GM18507 (cell line): ENCODE results near the gene JCAD.
"Not testable (repeated sequence)": the region's sequence is repeated elsewhere in the genome, so short reads cannot be mapped to it uniquely, and the experiment has no call there.

Experiments
- DNase-seq: peaks from one replicate; pipeline ENCODE4 v3.0.0; 2011; ENCODE audit warnings: low read depth; ENCODE audit not compliant: insufficient read length; ENCODE audit errors: extremely low spot score
- FAIRE-seq: peaks from 2 replicates; lab custom pipeline; 2011; peaks lifted over from hg19 to GRCh38; lab: Jason Lieb, UNC

Gene JCAD

DNA sequence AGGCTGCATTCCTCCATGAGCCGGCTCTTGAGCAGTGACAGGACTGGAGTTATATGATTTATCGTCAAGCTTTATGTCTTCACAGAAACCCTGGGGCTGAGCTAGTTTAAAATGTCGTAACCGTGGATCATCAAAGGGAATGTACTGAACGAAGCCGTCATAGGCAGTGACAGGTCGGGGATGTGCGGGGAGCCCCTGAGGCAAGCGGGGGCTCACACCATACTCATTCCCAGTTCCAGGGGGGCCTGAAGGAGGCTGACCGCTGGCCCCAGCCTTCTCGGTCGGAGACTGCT lies 30.7 kb downstream of the JCAD start:
- no peak for DNase-seq
- no peak for FAIRE-seq

DNA sequence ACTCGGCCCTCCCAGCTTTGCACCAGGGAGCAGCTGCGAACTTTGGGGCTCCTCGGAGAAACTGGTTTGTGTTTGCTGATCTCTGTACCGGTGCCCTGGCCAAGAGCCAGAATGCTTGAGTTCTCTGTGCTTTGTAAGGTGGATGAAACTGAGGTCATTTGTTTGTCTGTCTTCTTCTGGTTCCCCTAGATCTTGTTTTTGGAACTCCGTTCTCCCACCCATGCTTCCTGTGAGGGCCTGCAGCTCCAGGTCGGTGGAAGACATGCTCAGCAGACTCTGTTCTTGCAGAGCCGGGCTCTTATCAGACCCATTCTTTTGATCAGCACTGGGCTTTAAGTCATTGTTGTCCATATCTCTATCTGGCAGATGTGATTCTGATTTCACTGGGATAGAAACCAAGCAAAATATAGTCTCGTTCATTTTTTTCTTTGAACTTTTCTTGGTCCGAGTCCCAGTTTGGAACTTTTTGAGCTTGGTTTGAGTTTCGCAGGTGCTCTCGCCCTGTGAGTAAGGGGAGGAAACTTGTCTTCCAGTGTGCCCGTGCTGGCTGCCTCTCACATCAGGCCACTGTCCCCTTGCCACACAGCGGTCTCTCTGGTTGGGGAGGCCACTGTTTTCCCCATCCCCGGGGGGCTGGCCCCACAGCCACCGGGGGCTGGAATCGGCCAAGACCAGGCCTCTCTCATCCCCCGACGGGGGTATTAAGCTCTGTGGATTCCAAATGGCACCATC lies 31.2 kb downstream of the JCAD start:
- no peak for DNase-seq
- no peak for FAIRE-seq

DNA sequence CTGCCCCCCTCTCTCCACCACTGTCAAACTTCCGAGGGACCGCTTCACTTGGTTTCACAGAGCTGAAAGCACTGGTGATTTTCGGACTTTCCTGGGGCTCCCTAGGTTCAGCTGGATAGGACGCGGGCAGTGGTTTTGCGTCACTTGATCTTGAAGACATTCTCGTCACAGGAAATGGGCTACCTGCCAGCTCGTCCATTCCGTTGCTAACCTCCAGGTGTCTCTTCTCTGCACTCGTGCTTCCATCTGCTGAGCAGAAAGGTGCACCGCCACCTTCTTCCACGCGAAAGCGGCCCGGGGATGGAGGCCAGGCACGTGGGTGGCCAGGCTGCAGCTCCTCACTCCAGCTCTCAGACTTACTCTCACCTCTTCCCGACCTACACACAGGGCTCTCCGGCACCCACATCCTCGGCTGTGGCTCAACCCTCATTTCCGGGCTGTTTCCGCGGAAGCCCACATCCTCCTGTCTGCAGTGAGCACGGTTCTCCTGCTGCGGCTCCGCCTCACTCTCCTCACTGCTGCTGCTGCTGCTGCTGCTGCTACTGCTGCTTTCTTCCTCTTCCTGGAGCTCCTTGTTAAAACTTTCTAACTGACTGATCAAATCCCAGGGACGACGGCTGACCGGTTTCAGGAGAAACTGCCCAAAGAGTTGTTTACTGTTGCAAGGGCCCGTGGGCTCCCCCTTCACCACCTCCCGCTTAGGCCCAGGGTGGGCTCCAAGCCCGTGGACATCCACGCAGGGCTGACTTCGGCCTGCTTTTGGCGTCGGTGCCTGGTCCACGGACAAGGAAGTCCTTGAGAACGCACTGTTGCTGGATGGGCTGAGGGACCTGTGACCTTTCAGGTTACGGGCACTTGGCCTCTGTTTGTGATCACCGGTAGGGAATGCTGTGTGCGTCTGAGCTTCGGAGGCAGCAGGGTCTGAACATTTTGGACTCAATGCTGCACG lies 32.1 kb downstream of the JCAD start:
- FAIRE-seq (peak; percentile 91), DNase-seq (peak; percentile 62)

DNA sequence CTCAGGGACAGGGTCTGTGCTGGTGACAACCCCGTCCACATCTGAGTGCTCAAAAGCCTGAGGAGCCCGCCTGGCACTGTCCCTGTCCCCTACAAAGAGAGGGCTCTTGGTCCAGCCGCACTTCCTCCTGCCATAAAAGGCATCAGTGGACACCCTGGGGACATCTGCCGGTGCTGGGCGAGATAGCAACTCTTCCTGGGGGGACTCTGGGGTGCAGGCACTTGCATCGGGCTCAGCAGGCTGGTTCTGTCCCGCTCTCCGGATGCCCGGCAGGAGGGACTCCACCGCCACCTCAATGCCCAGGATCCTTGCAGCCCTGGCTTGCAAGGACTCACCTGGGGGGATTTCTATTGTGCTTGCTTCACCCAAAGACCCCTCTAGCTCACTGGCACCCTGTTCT lies 32.8 kb downstream of the JCAD start:
- FAIRE-seq (no peak), DNase-seq (no peak)

DNA sequence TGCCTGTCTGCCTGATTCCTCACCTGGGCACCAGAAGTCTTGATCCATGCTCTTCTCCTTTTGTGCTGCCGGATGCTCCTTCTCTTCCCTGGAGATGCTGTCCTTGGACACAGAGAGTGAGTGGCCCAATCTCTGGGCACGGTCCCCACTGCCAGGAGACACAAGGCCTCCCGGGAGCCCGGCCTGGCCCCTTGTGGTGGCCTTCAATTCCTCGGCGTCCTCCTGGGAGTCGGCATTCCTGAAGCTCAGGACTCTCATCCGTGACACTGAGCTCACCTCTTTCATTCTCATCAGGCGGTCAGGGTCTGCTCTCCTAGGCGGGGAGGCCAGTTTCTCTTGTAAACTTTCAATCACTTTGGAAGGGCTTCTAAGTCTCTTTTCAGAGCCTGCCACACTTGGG lies 33.3 kb downstream of the JCAD start:
- FAIRE-seq (no peak), DNase-seq (no peak)

DNA sequence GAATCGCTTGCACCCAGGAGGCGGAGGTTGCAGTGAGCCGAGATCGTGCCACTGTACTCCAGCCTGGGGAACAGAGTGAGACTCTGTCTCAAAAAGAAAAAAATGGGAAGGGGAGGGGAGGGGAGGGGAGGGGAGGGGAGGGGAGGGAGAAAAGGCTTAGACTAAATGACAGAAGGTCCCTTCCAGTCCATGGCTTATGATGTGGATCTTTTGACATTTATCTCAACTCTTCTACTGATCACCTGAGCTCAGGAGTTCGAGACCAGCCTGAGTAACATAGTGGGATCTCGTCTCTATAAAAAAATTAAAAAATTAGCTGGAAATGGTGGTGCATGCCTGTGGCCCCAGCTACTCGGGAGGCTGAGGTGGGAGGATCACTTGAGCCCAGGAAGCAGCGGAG lies 34.0 kb downstream of the JCAD start:
- not testable (repeated sequence) for DNase-seq, FAIRE-seq

DNA sequence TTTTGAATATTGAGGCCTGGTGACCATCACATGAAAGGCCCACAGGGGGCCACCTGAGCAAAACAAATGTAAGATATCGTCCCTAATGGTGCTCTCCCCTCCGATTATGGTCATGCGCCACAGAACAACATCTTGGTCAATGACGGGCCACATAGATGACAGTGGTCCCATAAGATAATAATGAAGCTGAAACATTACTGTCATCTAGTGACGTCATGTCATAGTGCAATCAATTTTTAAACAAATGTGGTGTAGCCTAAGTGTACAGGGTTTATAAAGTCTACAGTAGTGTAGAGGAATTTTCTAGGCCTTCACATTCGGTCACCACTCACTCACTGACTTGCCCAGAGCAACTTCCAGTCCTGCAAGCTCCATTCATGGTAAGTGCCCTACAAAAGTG lies 36.8 kb downstream of the JCAD start:
- FAIRE-seq = no peak
- no peak for DNase-seq

DNA sequence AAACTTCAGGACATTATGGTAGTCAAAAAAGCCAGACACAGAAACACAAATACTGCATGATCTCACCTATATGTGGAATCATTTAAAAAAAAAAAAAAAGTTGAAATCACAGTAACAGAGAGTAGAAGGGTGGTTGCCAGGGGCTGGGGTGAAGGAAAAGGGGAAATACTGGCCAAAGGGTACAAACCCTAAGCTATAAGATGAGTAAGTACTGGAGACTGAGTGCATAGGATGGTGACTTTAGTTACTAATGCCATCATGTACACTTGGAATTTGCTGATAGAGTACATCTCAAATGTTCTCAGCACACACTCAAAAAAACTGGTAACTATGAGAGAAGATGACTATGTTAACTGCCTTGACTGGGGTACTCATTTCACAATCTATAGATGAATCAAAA lies 39.9 kb downstream of the JCAD start:
- FAIRE-seq = no peak

DNA sequence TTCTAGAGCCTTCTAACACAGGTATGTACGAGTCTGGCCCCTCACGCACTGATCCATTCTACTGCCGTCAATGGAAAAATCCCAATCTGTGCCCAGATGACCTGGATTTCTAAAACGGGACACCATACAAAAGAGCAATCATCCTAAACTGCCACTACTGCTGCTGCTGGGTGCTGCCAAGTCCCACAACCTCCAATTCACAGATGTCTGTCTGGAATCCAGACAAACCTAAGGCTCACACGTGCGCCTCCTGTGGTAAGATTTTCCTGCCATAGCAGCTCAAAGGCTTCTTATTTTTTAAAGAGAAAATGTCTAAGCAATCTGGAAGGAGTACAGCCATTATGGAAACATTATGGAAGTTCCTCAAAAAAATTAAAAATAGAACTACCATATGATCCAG lies 40.9 kb downstream of the JCAD start:
- FAIRE-seq (no peak), DNase-seq (no peak)

More for the DNA sequence above, 39.9 kb downstream of the JCAD start:
- no peak for DNase-seq

DNA sequence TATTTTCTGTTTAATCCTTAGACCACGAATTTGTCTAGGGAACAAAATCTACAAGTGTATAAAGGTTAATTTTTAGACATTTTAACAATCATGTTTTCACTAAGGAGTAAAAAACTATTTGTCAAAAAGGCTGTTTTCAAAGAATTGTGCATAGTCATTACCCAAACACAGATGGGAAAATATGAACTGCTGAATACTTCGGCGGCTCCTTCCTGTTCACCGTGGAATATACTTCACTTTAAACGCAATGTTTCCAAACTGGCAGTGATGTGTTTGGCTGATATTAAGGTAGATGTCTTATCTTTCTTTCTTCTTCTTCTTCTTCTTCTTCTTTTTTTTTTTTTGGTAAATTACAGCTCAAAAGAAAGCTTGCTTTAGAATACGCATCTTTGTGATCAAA lies 41.4 kb downstream of the JCAD start:
- no peak for FAIRE-seq

DNA sequence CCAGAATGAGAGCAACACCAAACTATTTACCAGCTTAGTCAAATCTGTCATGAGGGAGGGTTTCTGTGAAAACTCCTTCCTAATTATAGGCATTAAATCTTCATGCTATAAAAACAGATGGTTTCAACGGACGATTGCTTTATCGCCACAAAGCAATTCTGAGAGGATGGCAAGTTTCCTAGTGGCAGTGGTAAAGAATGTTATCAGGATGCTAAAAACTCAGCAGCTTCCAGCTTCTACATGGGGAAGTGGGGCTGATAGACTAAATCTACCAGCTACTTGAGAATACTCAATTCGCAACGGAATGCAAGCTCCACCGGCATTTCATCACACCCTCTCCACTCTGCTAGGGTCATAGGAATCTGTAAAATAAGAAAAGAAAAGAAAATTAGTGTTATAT lies 41.8 kb downstream of the JCAD start:
- no peak for DNase-seq

More for the DNA sequence above, 41.4 kb downstream of the JCAD start:
- no peak for DNase-seq

DNA sequence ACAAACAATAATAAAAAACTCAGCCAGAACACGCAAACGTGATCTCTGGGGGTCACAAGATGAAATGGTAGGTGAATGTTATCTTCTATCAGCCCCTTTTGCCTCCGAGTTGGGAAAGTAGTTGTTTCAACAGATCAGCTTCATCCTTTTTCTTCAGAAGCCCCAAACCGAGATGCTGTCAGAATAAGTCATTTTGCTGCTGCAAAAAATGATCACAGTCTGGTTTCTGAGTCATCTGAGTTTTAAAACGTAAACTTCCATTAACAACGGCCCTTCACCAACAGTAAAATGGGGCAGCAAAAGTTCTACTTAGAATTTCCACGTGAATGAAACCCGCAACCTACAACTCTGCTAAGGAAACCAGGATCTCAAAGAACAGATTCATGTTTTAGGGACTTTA lies 44.9 kb downstream of the JCAD start:
- DNase-seq = no peak
- FAIRE-seq = no peak

More for the DNA sequence above, 41.8 kb downstream of the JCAD start:
- FAIRE-seq = no peak

DNA sequence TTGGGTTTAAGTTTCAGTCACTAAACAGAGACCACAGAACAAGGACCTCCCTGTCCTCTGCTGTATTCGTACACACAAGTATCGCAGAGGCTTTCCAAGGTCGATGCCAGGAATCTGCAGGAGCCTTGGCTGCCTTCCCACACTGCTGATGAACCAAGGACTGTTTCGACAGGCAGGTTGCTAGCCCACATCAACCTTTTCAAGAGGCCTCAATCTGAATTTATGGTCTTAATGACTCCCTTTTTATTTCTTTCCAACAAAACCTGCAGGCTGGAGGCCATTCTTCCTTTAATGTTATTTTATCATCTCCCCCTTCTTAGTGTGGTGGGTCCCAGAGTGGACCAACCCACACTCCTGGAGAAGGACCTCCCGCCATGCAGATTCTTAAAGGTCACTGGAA lies 45.6 kb downstream of the JCAD start:
- FAIRE-seq = no peak
- no peak for DNase-seq

DNA sequence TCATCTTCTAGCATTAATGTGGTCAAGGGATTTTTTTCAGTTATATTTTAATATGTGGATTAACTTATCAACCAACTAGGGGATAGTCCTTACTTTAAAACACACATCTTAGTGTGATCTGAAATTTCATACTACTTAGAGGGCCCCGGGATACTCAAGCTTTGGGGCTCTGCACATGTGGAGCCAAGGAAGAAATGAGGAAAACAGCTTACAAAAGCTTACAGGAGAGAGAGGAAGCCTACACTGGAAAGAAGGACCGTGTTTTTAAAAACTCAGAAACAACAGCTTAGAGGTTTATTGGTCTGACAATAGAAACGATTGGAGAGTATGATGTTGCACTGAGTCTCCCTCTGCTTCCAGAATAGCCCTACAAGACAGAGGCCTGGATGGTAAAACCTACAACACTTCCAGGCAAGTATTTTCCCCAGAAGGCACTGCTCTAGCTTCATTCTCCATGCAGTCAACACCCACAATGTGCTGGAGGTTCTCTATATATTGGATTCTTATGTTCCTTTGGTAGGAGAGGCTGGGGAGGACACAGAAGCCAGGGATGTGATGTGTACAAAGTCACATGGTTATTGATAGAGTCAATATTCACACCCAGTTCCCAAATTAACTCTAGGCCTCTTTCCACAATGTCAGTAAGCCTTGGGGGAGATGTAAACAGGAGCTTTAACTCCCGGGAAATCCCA lies 47.3 kb downstream of the JCAD start:
- FAIRE-seq (no peak), DNase-seq (no peak)

DNA sequence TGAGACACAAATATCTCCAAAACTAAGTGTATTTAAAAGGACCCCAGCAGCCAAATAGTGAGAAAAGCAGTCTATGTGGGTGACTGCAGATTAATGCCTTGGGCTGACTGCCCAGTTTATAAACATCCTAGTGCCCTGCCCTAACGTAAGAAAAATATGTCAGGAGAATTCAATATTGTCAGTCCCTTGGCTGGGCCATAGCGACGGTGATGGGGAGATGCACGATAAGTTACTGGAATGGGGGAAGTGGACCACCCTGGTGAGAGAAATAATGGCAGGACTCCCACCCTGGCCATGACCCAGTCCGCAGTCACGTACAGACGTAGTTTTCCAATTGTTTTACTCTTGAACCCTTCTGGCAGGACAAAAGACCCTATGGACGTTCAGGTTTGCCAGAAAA lies 48.0 kb downstream of the JCAD start:
- FAIRE-seq = no peak
- DNase-seq = no peak

DNA sequence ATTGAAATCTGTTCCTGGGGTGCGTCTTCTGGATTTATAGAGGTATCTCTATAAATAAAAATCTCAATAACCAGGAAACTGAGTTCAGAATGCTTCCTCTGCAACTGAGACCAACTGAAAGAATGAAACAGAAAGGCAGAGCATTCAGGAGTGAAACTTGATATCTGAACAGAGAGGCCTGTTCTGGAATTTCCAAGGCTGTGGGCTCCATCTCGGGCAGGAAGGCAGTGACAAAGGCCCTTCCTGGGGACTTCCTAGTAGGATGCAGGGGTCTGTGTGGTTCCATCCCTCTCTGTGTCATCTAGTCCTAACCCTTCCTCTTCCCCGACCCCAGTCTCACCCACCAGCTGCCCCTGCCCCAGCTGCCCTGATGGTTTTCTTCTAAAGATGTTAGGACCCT lies 52.0 kb downstream of the JCAD start:
- DNase-seq (no peak), FAIRE-seq (no peak)

DNA sequence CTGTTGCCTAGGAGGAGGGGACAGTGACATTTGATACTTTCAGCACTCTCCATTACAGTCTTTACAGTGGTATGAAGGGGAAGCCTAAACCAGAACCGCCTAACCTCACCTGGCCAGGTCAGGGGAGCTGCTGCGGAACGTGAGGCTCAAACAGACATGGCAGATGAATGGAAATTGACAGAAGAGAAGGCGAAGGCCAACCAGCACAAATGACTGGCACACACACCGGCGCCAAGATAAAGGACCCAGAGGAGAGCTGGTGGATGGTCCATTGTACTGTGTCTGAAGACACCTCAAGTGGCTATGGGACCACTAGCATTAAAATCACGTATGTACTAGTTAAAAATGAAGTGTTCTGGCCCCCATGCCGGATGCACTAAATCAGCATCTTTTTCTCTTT lies 53.0 kb downstream of the JCAD start:
- DNase-seq = no peak
- no peak for FAIRE-seq

DNA sequence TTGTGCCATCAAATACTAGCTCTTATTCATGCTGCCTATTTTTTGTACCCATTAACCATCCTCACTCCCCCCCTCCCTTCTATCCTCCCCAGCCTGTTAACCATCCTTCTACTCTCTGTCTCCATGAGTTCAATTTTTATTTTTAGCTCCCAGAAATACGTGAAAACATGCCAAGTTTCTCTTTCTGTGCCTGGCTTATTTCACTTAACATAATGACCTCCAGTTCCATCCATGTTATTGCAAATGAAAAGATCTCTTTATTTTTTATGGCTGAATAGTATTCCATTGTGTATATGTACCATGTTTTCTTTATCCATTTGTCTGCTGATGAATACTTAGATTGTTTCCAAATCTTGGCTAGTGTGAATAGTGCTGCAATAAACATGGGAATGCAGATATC lies 54.3 kb downstream of the JCAD start:
- DNase-seq, FAIRE-seq: not testable (repeated sequence)

DNA sequence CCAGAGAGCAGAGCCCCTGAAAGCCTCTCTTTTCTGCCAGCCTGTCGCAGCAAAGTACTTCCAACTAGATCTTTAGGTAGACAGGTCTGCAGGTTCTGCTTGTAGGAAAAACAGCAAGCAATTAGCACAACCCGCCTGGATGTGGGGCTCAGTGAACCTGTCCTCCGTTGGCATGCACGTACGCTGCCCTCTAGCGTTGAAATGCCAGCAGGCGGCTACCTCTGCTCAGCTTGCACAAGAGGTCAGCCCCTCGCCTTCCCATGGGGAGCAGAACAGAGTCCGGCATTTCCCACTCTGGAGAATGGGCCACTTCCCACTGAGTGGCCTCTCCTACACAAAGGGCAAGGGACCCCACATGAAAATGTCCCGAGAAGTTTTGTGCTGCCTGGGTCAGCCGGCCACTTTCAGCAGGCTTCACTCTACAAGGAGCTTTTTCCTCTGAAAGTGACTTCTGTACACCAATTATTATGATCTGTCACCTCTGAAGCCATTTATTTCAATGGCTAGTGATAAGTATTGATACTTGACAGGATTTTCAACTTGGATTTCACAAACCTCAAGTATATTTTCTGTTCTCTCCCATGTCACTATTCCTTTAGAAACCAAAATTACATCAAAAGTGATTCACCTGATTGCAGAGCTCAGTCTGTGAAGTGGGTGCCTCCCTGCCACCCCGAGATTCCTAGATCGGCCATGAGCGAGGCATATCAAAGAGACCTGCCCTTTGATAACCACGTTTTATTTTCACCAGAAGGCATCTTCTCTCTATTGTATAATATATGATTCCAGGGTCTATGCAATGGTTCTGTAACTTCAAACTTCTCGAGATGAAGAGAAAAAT lies 56.7 kb downstream of the JCAD start:
- DNase-seq (peak; percentile 11), FAIRE-seq (peak; percentile 59)
